Panc1 (cell line): ENCODE results near the gene N4BP2L2. TPM values are rescaled to one million over a fixed set of nuclear protein-coding genes. Genes with fewer than 3 reads are reported as not detected.

Source experiments
- ATAC-seq: fragments of 200-7000 bp; cut with Tn5 transposase; 2 replicates; pipeline ENCODE4 v1.9.1; 2020; ENCODE audit warnings: mild to moderate bottlenecking, moderate library complexity
- BruUV-seq: library from RNA; stranded (reverse); fragments of 400-500 nt; replicated peaks from 2 replicates; lab custom pipeline; 2021; lab: Mats Ljungman, UMichigan
- CTCF ChIA-PET: fragments of 300-600 bp; sonication (Branson Sonifier 250); formaldehyde crosslinking; loops from one replicate; lab custom pipeline; 2022; ENCODE audit warnings: antibody characterized with exemption; lab: Charles Lee
- POLR2A ChIA-PET: fragments of 300-600 bp; sonication (Branson Sonifier 250); formaldehyde crosslinking; loops from one replicate; lab custom pipeline; 2022; ENCODE audit warnings: antibody characterized with exemption; lab: Charles Lee
- DNase-seq: peaks from one replicate; pipeline ENCODE4 v3.0.0-alpha.2; 2010; ENCODE audit warnings: low read depth, low spot score
- H3K27ac ChIP-seq: 2 replicates; pipeline ENCODE4 v1.5.1; 2011; ENCODE audit warnings: mild to moderate bottlenecking, low read length, inconsistent platforms
- H3K27me3 ChIP-seq: fragments of 200-500 bp; sonication (Bioruptor generic); 2 replicates; pipeline ENCODE4 v1.6.0; 2014; ENCODE audit warnings: low read length, inconsistent platforms; ENCODE audit not compliant: control insufficient read depth, insufficient read depth
- H3K36me3 ChIP-seq: fragments of 200-500 bp; sonication (Bioruptor generic); 2 replicates; pipeline ENCODE4 v1.5.1; 2014; ENCODE audit warnings: inconsistent platforms, mild to moderate bottlenecking, low read length, moderate library complexity; ENCODE audit not compliant: control insufficient read depth, insufficient read depth
- H3K4me1 ChIP-seq: 2 replicates; pipeline ENCODE4 v1.5.1; 2011; ENCODE audit warnings: inconsistent platforms, mild to moderate bottlenecking, low read length, moderate library complexity; ENCODE audit not compliant: control insufficient read depth, insufficient read depth
- H3K4me3 ChIP-seq, 2 experiments: 2 replicates each; pipeline ENCODE4 v1.5.1; 2011 to 2012; ENCODE audit warnings: low read depth in 2 of 2, low read length in 2 of 2, mild to moderate bottlenecking in 2 of 2, inconsistent platforms in 1 of 2, moderate library complexity in 1 of 2
- H3K9me3 ChIP-seq: fragments of 200-500 bp; sonication (Bioruptor generic); 2 replicates; pipeline ENCODE4 v1.5.1; 2014; ENCODE audit warnings: low read depth, mild to moderate bottlenecking, inconsistent platforms, low read length, moderate library complexity; ENCODE audit not compliant: control insufficient read depth, insufficient read depth
- POLR2AphosphoS5 ChIP-seq: IDR thresholded peaks from 2 replicates; pipeline ENCODE4 v1.6.1; 2012; ENCODE audit warnings: mild to moderate bottlenecking, low read depth, low read length, moderate library complexity
- SIN3A ChIP-seq: IDR thresholded peaks from 2 replicates; pipeline ENCODE4 v1.6.1; 2012; ENCODE audit warnings: low read depth, mild to moderate bottlenecking, low read length, moderate library complexity, borderline replicate concordance; ENCODE audit not compliant: insufficient read depth
- TCF7L2 ChIP-seq: IDR thresholded peaks from 2 replicates; pipeline ENCODE4 v1.6.1; 2011; ENCODE audit warnings: mild to moderate bottlenecking, low read depth, low read length, inconsistent platforms
- in situ Hi-C: cut with HindIII; loops from 2 replicates; pipeline ENCODE4 v1.10.0; 2016; ENCODE audit warnings: low sequenced_read_pairs, low pct_unique_long_range_greater_than_20kb
- intact Hi-C: fragments of 100-400 bp; cut with micrococcal nuclease; formaldehyde crosslinking; loops from one replicate; pipeline ENCODE4 v1.10.0; 2022; ENCODE audit not compliant: unreplicated experiment
- total RNA-seq: library from RNA; stranded (reverse); gene quantifications from one replicate; pipeline ENCODE4 v1.2.1, GENCODE V29; 2021; ENCODE audit not compliant: unreplicated experiment
- TF ChIP-seq, protein P1 (sequence below): fragments of 450-650 bp; IDR thresholded peaks from 2 replicates; pipeline ENCODE4 v1.5.1; 2017; ENCODE audit warnings: mild to moderate bottlenecking
- TF ChIP-seq, protein P2 (sequence below), 2 experiments: IDR thresholded peaks; 2 replicates each; pipeline ENCODE4 v1.6.1; 2011 to 2012; ENCODE audit warnings: low read depth in 2 of 2, control low read depth in 1 of 2, low read length in 1 of 2, mild to moderate bottlenecking in 1 of 2, moderate library complexity in 1 of 2; ENCODE audit not compliant: insufficient read depth in 1 of 2

N4BP2L2 gene
- total RNA-seq, 1 experiment from 2014 or later, result 43.8 TPM

DNA sequence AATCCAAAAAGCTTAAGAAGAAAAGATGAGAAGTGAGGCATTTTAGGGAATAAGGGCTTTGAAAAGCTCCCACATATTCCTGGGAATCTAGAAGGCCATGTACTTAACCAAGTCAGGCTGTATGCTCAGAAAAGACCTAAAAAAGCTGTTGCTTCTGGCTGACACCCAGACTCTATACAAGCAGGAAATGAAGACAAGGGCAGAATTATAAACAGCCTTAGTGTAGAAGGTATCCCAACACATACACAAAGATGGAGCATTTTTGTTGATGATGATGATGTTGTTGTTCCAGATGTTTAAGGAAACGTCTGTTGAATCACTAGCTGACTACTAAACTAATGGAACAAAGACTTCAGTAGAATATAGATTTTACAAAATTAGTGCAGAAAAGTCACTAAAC lies 84.6 kb downstream of the N4BP2L2 start:
- Histone ChIP-seq H3K9me3 (peaks cover 6% of the 10 kb centered on the region), H3K27me3 (no peaks in the 10 kb centered on the region), H3K27ac (no peak overlapping the region), H3K4me1 (no peaks in the 10 kb centered on the region), H3K4me3 (no peak overlapping the region), H3K36me3 (no peaks in the 10 kb centered on the region)
- DNase-seq (no peak), ATAC-seq (no peak)
- TF ChIP-seq SIN3A, result no peak
- TF ChIP-seq, protein P1, sequence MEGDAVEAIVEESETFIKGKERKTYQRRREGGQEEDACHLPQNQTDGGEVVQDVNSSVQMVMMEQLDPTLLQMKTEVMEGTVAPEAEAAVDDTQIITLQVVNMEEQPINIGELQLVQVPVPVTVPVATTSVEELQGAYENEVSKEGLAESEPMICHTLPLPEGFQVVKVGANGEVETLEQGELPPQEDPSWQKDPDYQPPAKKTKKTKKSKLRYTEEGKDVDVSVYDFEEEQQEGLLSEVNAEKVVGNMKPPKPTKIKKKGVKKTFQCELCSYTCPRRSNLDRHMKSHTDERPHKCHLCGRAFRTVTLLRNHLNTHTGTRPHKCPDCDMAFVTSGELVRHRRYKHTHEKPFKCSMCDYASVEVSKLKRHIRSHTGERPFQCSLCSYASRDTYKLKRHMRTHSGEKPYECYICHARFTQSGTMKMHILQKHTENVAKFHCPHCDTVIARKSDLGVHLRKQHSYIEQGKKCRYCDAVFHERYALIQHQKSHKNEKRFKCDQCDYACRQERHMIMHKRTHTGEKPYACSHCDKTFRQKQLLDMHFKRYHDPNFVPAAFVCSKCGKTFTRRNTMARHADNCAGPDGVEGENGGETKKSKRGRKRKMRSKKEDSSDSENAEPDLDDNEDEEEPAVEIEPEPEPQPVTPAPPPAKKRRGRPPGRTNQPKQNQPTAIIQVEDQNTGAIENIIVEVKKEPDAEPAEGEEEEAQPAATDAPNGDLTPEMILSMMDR, result no peak
- CTCF ChIA-PET, result no interaction called here
- intact Hi-C loops, result no loop called here
- POLR2A ChIA-PET, result no interaction called here
- in situ Hi-C loops, result no loop called here
- BruUV-seq, result no TSS peak

DNA sequence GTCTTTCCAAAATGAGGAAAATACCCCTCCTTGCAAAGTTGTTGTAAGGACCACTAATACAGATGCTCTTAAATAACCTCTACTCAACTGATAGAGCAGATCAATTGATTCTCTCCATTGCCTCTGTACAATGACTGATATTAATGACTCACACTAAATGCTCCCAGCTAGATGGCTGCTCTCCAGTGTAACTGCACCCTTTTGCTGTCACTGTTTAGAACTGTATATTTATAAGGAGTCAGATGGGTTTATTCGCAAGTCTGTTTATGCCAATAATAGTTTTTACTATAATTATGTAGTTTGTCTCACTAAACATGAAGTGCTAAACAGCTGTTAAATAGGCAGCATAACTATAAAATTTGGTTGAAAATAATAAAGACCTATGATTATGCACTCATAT lies 89.6 kb downstream of the N4BP2L2 start:
- no TSS peak for BruUV-seq
- H3K27me3 ChIP-seq, result no peaks in the 10 kb centered on the region
- intact Hi-C loops (no loop called here), in situ Hi-C loops (no loop called here)
- H3K4me1 ChIP-seq, result no peaks in the 10 kb centered on the region
- ATAC-seq, result no peak
- DNase-seq, result no peak
- no peak overlapping the region for H3K4me3 ChIP-seq
- CTCF ChIA-PET, result no interaction called here
- H3K27ac ChIP-seq, result no peak overlapping the region
- TF ChIP-seq SIN3A (no peak), POLR2AphosphoS5 (no peak), TCF7L2 (no peak)
- TF ChIP-seq, protein P1, result no peak
- TF ChIP-seq, protein P2, sequence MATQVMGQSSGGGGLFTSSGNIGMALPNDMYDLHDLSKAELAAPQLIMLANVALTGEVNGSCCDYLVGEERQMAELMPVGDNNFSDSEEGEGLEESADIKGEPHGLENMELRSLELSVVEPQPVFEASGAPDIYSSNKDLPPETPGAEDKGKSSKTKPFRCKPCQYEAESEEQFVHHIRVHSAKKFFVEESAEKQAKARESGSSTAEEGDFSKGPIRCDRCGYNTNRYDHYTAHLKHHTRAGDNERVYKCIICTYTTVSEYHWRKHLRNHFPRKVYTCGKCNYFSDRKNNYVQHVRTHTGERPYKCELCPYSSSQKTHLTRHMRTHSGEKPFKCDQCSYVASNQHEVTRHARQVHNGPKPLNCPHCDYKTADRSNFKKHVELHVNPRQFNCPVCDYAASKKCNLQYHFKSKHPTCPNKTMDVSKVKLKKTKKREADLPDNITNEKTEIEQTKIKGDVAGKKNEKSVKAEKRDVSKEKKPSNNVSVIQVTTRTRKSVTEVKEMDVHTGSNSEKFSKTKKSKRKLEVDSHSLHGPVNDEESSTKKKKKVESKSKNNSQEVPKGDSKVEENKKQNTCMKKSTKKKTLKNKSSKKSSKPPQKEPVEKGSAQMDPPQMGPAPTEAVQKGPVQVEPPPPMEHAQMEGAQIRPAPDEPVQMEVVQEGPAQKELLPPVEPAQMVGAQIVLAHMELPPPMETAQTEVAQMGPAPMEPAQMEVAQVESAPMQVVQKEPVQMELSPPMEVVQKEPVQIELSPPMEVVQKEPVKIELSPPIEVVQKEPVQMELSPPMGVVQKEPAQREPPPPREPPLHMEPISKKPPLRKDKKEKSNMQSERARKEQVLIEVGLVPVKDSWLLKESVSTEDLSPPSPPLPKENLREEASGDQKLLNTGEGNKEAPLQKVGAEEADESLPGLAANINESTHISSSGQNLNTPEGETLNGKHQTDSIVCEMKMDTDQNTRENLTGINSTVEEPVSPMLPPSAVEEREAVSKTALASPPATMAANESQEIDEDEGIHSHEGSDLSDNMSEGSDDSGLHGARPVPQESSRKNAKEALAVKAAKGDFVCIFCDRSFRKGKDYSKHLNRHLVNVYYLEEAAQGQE (IDR thresholded peaks at IDR 0.05; ENCODE audit: insufficient read depth in 1 of 2, low read depth in 2 of 2, low read length in 1 of 2), result no peak
- H3K9me3 ChIP-seq, result no peaks in the 10 kb centered on the region
- POLR2A ChIA-PET, result no interaction called here
- H3K36me3 ChIP-seq, result no peaks in the 10 kb centered on the region
